A549 treated with AZD9567 at 1 μM for 4 hours (cell line): ENCODE results near the gene SYNJ1. TPM values are rescaled to one million over a fixed set of nuclear protein-coding genes. Genes with fewer than 3 reads are reported as not detected.

Source experiments
- total RNA-seq: library from RNA; stranded (reverse); fragments of 200-300 nt; extraction: Qiagen RNA extraction; gene quantifications from 5 replicates; pipeline ENCODE4 v1.2.3, GENCODE V29; 2022; ENCODE audit not compliant: insufficient read depth

Gene SYNJ1, protein sequence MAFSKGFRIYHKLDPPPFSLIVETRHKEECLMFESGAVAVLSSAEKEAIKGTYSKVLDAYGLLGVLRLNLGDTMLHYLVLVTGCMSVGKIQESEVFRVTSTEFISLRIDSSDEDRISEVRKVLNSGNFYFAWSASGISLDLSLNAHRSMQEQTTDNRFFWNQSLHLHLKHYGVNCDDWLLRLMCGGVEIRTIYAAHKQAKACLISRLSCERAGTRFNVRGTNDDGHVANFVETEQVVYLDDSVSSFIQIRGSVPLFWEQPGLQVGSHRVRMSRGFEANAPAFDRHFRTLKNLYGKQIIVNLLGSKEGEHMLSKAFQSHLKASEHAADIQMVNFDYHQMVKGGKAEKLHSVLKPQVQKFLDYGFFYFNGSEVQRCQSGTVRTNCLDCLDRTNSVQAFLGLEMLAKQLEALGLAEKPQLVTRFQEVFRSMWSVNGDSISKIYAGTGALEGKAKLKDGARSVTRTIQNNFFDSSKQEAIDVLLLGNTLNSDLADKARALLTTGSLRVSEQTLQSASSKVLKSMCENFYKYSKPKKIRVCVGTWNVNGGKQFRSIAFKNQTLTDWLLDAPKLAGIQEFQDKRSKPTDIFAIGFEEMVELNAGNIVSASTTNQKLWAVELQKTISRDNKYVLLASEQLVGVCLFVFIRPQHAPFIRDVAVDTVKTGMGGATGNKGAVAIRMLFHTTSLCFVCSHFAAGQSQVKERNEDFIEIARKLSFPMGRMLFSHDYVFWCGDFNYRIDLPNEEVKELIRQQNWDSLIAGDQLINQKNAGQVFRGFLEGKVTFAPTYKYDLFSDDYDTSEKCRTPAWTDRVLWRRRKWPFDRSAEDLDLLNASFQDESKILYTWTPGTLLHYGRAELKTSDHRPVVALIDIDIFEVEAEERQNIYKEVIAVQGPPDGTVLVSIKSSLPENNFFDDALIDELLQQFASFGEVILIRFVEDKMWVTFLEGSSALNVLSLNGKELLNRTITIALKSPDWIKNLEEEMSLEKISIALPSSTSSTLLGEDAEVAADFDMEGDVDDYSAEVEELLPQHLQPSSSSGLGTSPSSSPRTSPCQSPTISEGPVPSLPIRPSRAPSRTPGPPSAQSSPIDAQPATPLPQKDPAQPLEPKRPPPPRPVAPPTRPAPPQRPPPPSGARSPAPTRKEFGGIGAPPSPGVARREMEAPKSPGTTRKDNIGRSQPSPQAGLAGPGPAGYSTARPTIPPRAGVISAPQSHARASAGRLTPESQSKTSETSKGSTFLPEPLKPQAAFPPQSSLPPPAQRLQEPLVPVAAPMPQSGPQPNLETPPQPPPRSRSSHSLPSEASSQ (N-terminal part only)
- 2.3 to 10.1 TPM (median 3.0 TPM) in 5 replicates for total RNA-seq

GRCh38 chr21:32727687-32728455, at the start of gene SYNJ1:
TSS of gene SYNJ1 (minus strand) at chr21:32728013. CDS start at chr21:32726895, 1,118 bp downstream.

GRCh38 chr21:32612075-32612998, 115.5 kb downstream of the SYNJ1 start, which contains the start of gene CFAP298:
TSS of gene CFAP298 (minus strand) at chr21:32612377. CDS start at chr21:32612243, 134 bp downstream.

GRCh38 chr21:32585042-32585710, 142.6 kb downstream of the SYNJ1 start, which contains the start of gene TCP10L:
TSS of gene TCP10L (minus strand) at chr21:32585523. CDS start at chr21:32584304, 1,219 bp downstream.

Other genes with a start within 250 kb of the SYNJ1 start
- 0.31 to 0.86 TPM (median 0.78 TPM) in 4 of 5 replicates, not detected in the other for gene TCP10L, start 142.5 kb downstream of the SYNJ1 start, total RNA-seq
- gene CFAP298, start 115.6 kb downstream of the SYNJ1 start, total RNA-seq: 28.1 to 36.7 TPM (median 30.5 TPM) in 5 replicates
- 13.1 to 16.8 TPM (median 15.3 TPM) in 5 replicates for gene PAXBP1, start 43.7 kb upstream of the SYNJ1 start, total RNA-seq